ENCODE results near the gene SLC25A34. TPM values are rescaled to one million over a fixed set of nuclear protein-coding genes. Genes with fewer than 3 reads are reported as not detected.

The SLC25A34 gene
- total RNA-seq, 1 donor from 2014 or later, result 0.50 TPM

DNA sequence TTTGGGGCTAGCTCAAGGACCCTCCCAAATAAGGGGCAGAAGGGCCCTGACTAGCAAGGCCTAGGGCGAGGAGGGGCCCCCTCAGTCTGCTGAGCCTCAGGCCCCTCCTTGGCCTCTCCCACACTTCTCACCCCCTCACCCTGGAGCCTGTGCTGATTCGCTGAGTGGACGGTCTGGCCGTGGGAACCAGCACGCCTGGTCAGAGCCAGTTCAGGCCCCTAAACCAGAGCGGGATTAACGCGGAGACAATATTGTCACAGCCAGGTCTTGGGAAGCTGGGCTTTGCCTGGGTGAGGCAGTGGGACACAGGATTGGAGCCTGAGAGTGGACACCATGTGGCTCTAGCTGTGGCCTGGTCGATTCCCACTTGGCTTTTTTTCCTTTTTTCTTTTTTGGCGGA, 17.7 kb downstream of the SLC25A34 start:
- DNase-seq (ENCODE audit: low read depth), result no peak

DNA sequence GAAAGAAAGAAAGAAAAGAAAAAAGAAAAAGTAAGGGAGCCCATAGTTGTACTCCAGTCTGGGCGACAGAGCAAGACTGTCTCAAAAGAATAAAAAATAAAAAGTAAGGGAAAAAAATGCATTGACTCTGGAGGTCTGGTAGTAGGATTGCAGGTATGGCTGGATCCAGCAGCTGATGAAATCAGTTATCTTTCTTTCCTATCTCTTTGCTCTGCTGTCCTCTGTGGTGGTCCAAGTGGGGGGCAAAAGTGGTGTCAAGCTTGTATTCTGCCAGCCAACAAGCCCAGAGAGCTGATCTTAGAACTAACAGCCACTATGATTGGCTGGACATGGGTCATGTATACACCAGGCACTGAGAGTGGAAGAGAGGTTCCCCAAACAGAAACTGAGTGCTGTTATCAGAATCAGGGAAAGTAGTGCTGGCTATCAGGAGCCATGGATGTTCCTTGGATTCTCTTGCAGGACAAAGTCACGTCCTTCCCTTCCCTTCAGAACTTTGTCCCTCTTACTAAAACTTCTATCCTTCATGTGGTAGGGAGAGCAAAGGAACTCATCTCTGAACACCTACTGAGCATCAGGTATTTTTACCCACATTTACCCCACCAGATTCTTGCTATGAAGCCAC, 19.1 kb downstream of the SLC25A34 start:
- no peak for DNase-seq (ENCODE audit: low read depth)

DNA sequence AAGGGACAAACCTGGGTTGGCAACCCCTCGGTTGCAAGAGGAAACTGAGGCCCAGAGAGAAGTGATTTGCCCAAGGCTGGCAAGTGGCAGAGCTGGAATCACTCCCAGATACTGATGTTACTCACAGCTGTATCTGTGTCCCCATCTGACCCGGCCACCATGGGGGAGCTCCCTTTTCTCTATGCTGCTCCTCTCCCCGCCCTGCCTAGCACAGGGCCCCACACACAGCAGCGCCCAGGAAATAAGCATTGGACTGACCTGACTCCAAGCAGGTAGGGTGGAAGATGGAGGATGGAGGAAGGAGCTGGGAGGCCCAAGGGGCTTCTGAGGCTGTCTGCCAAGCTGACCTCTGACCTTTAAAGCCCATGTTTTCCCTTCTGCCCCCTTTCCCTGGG, 19.6 kb downstream of the SLC25A34 start:
- no peak for DNase-seq (ENCODE audit: low read depth)

DNA sequence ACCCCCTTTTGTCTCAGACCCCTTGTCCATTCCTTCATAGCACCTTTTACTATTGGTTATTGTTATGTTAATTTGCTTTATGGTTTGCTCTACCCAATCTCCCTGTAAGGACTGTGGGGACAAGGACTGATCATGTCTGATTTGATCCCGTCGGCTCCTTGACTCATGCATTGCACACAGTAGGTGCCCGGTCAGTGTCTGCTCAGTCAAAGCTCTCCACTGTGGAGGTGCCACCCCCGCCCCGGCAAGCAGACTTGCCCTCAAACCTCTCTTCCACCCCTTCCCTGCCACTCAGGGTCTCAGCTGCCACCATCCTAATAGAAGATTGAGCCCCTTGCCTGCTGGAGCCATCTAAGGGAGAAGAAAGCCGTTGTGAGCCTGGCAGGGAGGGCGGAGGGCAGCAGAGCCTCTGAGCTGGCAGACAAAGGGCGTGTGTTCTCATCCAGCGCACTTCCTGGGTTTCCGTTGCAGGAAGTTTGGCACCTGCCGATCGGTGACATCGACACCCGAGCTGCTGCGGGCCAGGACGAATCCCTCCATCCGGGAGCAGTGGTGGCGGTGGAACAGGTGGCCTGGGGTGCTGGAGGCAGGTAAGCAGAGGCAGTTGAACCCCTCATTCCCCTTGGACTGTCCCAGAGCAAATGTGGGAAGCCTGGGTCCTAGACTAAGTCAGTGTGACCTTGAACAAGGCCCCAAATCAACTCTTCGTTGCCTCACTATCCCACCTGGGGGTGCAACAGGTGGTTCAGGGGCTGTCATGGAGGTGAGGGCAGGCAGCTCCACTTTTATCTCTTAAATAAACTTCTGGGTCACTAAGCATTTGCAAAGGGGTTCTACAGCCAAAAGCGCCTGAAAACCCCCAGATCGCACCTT, 20.3 kb downstream of the SLC25A34 start:
- no peak for DNase-seq (ENCODE audit: low read depth)

DNA sequence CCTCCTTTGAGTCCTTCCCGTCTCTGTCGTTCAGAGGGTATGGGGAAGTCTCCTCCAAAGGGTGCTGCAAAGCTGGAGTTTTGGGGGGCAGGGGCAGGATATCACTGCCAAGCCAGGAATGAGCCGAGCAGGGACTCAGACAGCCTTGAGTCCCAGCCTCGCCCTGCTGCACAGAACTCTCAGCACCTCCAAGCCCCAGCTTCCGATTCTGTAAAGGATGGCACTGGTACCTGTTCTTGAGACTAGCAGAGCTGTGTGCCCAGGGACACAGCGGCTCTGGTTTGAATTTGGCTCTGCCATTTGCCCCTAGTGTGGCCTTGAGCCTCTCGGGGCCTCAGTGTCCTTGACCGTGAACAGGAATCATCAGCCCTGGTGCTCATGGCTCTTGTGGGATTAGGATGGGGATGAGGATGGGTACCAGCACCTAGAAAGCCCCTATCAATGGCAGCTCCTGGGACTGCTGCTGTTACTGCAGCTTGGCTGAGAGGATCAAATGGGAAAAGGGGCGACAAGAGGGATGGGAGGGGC, 21.0 kb downstream of the SLC25A34 start:
- no peak for DNase-seq (ENCODE audit: low read depth)

DNA sequence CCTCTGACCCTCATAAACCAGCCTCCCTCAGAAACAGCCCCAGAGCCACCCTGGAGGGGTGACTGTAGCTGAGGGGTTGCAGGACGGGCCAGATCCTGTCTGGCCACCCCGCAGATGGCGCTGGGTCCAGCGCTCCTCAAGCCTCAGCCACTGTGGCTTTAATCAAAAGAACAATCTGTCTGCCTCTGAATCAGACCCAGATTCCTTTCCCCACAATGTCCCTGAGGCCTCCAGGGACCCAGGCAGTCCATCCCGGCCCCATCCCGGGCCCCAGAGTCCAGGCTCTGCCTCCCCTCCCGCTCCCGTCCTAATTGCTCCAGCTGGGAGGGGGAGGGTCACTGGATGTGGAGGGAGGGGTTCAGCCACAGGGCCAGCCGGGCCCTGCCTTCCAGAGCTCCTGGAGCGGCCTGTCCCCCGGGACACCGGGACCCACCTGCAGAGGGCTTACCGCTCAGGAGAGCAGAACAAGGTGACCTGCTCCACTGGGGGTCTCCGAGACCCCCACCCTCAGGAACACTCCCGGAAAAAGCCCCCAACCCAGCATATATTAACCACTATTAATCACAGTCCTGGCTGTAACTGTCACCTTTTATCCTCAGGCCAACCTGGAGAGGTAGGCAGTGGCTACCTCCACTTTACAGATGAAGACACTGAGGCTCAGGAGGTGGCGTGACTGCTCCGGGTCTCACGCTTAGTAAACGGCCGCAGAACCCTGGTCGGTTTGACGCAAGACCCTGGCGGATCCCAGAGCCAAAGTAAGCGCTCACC, 21.7 kb downstream of the SLC25A34 start:
- no peak for DNase-seq (ENCODE audit: low read depth)

DNA sequence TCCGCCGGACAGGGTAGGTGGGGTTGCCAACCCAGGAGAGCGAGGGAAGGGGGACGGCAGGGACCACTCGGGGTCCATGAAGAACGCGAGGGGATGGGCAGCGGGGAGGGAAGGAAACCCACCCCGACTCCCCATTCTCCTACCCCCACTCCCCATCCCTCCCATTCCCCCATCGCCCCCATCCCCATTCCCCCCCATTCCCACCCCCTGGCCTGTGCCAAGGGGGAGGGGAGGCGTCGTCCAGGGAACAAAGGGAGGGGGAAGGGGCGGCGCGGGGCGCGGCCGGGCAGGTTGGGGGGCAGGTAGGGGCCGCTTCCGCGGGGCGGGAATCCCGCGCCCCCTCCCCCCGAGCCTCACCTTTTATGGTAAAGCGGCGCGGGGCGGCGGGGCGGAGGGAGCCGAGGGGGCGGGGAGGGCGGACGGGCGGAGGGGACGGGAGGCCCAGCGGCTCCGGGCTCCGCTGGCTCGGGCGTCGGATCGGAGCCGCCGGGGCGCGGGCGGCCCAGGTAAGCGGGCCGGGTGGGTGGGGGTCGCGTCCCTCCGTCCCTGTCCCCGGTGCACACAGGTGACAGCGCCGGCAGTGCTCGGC, 22.4 kb downstream of the SLC25A34 start, which contains the start of gene FBLIM1:
Gene FBLIM1, plus strand, starts transcription at position 453 of the 589 bp plus-strand sequence. CDS start 6,189 bp downstream, outside the sequence.
- DNase-seq (ENCODE audit: low read depth), result no peak

DNA sequence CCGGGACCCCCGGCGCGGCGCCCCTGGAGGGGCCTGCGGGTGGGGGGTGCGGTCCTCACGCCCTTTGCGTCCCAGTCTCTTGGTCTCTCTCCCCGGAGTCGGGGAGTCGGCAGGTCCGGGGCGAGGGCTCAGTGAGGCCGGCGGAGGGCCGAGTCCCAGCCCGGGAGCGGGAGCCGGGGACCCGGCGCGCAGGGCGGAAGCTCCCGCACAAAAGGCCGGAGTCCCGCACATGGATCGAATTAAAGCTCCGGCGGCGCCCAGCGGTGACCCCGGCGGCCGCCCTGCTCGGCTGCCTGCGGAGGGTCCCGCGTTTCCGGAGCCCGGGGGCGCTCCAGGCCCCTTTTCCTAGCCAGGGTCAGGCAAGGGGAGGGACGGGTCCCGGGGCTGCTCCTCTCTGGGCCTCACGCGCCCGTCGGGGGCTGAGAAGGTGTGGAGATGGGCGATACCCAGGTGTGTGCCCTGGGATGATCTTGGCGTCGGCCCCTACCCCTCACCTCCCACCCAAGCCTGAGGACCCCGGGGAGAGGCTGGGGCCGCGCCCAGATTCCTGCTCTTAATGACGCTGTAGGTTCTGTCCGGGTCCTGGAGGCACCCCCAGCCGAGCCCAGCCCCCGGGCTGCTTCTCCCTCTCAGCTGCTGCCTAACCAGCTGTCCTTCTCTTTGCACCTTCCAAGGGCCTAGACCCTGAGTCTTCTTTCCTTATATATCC, 23.0 kb downstream of the SLC25A34 start:
- DNase-seq (ENCODE audit: low read depth), result no peak

DNA sequence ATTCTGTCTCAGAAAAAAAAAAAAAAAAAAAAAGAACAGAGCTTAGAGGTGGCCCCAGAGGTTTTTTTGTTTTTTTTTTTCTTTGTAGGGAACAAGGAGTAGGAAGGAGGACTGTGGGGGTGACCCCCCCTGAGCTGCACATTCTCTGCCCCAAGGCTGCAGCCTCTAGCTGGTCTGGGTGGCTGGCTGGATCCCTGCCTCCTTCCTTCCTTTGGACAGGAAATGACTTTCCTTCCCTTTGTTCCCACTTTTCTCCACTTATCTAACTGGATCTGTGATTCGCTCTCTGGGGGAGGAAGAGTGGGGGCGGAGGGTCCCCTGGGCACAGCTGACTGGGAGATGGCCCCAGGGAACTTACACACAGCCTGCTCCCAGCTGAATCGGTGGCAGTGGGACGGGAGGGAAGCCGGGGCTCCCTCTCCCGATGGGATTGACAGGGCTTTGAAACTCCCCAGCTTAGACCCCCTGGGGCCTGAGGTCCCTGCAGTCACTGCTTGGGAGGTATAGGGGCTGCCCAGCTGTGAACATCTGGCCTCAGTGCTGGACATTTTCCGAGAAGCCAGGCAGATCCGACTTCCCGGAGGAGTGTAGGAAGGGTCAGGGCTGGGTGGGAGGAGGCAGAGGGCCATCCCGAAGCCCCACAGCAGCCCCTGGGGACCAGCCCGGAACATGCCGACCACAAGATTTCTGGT, 24.6 kb downstream of the SLC25A34 start:
- DNase-seq (ENCODE audit: low read depth), result peak; percentile 53

DNA sequence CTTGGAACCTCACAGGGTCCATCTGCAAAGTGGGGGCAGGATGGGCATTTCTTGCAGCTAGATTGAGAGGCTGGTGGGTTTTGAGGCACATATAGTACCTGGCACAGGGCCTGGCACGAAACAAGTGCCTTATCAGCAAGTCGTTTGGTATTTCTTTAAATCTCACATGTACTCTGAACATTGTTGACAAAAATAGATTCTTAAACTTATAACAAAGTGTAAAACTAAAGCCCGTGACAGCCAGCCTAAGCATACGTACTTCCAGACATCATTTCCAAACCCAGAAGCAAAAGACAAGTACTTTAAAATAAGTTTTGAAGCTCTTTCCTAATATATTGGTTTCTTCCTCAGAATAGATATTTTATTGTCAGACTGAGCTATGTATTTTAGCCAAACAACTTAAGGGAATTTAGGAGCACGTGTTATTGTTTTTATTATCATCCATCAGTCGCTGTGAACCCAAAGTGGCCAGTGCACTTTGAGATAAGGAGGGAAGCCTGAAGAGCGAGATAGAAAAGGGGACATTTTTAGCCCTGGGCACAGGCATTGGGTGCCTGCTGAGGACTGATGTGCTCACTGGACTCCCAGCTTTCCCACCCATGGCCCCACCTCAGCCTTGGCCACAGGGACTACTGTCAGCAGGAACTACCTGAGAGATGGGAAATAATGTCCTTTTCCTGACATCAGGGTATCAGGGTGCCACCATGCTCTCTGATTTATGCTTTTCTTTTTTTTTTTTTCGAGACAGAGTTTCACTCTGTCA, 25.5 kb downstream of the SLC25A34 start:
- DNase-seq (ENCODE audit: low read depth), result no peak

DNA sequence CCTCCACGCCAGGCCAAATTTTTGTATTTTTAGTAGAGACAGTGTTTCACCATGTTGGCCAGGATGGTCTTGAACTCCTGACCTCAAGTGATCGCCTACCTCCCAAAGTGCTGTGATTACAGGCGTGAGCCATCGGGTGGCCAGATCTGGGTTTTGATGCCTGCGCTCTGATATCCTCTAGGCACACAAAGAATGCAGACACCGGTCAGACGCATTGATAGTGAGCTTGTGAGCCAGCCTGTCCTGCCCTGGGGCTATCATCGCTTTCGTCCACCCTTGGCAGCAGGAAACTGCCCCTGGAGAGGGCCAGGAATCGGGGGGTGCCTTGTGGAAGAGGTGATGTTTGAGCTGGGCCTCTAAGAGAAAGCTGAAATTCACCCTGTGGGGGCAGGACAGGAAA, 26.5 kb downstream of the SLC25A34 start:
- DNase-seq (ENCODE audit: low read depth), result no peak

DNA sequence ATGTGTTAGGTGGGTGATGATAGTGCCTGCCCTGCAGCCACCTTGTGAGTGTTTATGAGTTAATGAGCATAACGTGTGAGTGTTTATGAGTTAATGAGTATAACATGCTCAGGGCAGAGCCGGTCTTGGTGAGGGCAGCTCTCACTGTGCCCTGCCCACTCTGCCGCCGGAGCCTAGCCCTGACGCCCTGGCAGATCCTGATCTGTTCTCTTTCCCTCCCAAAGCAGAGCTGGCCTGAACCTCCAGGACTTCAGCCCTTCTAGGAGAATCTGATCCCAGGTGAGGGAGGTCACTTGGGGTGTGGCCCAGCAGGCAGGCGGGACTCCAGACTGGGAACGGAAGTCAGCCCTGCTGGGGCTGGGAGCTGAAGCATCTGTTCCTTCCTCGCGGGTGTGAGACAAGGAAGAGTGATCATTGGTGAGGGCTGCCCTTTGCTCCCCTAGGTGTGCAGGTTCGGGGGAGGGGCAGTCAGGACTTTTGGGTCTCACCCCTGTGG, 28.3 kb downstream of the SLC25A34 start:
- peak; percentile 68 for DNase-seq (ENCODE audit: low read depth)

DNA sequence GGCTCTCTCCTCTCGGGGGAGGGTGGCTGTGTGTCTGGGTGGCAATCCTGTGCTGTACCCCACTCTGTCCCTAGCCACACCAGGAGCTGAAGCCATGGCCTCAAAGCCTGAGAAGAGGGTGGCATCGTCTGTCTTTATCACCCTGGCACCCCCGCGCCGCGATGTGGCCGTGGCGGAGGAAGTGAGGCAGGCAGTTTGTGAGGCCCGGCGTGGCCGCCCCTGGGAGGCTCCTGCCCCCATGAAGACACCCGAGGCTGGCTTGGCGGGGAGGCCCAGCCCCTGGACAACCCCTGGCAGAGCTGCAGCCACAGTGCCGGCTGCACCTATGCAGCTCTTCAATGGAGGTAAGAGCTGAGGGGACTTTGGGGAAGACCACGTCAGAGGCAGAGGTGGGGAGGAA, 28.8 kb downstream of the SLC25A34 start:
- DNase-seq (ENCODE audit: low read depth), result no peak

DNA sequence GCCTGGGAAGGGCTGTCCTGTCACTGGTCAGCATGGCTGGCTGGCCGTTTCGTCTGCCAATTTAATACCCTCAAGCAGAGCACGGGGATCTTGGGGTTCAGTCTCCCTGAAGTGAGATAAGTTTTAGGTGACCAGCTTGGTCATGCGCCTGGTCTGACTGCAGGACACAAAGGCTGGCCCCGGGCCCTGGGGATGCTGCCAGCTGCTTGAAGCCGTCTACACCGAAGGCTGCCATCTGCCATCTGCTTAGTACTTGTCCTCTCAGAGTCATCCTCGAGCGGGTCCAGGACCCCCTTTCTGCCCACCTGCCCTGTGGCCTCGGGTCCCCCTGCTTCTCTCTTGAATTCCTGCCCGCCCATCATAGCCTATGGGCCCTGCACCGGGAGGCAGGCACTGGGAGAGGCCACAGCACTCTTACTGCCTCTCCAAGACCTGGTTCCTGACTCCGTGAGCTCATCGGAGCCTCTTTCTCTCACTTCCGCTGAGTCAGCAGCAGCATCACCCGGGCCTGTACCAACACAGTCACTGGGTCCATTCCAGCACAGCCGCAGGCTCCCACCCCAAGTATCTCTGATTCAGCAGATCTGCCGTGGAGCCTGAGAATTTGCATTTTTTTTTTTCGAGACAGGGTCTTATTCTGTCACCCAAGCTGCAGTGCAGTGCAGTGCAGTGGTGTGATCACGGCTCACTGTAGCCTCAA, 29.6 kb downstream of the SLC25A34 start:
- DNase-seq (ENCODE audit: low read depth), result peak; percentile 65

DNA sequence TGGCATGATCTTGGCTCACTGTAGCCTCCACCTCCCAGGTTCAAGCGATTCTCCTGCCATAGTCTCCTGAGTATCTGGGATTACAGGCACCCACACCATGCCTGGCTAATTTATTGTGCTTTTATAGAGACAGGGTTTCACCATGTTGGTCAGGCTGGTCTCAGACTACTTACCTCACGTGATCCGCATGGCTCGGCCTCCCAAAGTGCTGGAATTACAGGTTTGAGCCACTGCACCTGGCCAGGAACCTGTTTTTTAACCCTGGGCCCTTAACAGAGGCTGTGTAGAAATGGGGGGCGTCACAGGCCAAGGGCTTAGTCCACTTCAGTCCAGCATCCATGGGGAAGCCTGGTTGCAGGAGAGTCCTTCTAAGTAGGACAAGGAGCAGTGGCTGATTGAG, 31.9 kb downstream of the SLC25A34 start:
- DNase-seq (ENCODE audit: low read depth), result no peak

DNA sequence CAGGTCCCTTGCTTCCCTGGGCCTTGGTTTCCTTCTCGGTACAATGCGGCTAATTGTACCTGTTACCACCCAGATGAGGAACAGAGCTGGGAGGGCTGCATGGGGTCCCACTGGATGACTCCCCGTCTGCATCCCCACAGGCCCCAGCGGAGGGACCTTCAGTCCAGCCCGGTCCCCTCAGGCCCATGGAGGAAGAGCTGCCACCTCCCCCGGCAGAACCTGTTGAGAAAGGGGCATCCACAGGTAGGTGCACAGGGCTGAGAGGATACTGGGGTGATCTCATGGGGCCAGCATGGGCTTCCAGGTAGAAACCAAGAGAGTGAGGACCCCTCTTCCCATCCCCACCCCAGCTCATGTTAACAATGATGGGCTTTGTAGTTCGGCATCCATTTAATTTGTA, 32.3 kb downstream of the SLC25A34 start:
- no peak for DNase-seq (ENCODE audit: low read depth)

DNA sequence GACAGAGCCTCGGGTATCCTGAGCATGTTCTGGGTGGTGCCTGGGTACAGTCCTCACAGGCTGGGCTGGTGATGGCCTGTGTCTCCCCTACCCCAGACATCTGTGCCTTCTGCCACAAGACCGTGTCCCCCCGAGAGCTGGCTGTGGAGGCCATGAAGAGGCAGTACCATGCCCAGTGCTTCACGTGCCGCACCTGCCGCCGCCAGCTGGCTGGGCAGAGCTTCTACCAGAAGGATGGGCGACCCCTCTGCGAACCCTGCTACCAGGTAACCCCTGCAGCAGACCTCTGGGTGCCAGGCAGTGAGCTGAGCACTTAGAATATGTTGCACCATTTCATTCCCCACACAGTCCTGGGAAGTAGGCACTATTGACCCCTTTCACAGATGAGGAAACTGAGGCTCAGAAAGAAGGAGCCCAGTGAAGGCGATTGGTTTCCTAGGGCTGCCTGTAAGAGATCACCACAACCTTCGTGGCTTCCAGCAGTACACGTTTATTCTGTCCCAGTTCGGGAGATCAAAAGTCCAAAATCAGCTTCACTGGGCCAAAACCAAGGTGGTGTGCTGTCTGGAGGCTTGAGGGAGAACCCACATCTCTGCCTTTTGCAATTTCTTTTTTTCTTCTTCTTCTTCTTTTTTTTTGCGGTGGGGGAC, 34.4 kb downstream of the SLC25A34 start:
- no peak for DNase-seq (ENCODE audit: low read depth)

DNA sequence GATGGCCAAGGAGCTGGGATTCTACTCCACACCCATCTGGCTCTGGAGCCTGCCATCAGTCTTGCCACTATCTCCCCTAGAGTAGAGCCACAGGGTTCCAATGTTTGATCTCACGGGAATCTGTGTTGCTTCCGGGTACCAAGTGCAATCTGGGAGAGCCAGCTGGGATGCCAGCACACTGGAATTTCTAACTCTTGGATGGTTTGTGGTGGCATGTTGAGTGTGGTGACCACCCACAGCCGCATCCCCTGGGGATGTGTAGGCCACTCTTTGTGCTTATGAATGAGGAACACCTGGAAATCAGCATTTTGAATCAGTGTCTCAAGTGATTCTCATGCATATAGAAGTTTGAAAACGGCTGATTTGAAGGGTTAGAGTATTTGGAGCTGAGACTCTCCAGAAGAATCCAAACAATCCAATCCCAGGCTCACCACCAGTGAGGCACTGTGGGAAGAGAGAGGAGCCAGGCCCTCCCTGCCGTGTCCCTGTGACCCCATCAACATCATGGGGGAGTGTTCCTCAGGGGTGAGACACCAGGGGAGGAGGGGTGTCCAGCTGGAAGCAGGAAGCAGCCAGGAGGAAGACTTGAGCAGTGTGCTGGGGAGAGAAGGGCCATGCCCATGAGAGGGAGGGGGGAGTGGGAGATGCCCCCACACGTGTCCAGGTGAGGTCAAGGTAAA, 35.9 kb downstream of the SLC25A34 start:
- no peak for DNase-seq (ENCODE audit: low read depth)
